Measurements from ENCODE around the gene USP32. TPM values are rescaled to one million over a fixed set of nuclear protein-coding genes. Genes with fewer than 3 reads are reported as not detected.

The USP32 gene
- total RNA-seq, 4 donors from 2014 or later = 56.3 to 72.0 (median 60.9) TPM

DNA sequence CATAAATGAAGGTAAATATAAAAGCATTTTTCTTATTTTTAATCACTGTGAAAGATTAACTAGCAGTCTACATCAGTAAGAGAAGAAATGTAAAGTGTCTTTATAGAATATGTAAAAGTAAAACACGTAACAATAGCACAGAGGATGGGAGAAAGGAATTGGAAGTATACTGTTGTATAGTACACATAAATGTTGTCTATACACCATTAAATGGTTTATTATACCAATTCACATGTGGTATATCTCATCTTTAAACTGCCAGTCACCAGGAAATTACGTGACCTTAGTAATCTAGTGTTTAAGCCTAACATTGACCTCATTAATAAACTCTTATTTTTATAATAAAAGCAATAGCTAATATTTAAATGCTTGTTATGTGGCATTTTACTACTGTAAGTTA lies 87.4 kb downstream of the USP32 start:
- intact Hi-C loops (cut with DNase I; ENCODE audit: low total_unique reads) = no loop called here
- WGBS, 2 donors = 93 to 96% methylated on average over 2 of the region's 2 CpGs
- TF ChIP-seq, protein P1, sequence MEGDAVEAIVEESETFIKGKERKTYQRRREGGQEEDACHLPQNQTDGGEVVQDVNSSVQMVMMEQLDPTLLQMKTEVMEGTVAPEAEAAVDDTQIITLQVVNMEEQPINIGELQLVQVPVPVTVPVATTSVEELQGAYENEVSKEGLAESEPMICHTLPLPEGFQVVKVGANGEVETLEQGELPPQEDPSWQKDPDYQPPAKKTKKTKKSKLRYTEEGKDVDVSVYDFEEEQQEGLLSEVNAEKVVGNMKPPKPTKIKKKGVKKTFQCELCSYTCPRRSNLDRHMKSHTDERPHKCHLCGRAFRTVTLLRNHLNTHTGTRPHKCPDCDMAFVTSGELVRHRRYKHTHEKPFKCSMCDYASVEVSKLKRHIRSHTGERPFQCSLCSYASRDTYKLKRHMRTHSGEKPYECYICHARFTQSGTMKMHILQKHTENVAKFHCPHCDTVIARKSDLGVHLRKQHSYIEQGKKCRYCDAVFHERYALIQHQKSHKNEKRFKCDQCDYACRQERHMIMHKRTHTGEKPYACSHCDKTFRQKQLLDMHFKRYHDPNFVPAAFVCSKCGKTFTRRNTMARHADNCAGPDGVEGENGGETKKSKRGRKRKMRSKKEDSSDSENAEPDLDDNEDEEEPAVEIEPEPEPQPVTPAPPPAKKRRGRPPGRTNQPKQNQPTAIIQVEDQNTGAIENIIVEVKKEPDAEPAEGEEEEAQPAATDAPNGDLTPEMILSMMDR (IDR thresholded peaks at IDR 0.05) = no peak
- TF ChIP-seq POLR2A (IDR thresholded peaks at IDR 0.05) = no peak
- no peak for DNase-seq (ENCODE audit: low spot score in 2 of 2)
- no peak overlapping the region for H3K4me3 ChIP-seq (ENCODE audit: low read depth, poor library complexity, severe bottlenecking)

DNA sequence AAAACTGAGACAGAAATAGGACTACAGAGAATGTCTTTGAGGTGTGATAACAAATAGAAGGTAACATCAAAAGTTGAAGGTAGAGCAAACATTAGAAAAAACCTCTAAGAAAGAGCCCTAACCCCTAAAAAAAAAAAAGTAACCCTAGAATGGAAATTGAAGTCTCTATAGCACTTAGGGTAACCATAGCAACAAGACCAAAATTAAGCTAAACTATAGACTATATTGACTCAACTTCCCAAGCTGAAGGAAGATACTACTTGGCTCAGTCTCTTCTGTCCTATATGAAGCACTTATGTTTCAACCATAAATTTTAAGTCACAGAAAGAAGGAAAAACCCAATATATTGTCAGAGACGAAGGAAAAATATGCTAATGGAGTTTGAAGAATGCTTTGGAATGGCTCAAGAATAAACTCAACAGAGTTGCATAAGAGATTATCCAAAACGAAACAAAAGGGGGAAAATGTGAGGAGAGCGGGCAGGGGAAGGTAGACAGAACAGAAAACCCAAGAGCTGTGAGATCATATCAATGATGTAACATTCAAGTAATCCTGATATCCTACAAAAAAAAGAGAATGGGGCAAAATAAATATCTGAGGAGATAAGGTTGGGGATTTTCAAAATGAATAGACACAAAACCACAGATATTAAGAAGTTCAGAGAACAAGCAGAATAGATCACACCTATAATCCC lies 88.4 kb downstream of the USP32 start:
- 93 to 96% methylated on average over 3 of the region's 3 CpGs for WGBS, 2 donors
- DNase-seq (ENCODE audit: low spot score in 2 of 2) = no peak
- TF ChIP-seq, protein P1 (IDR thresholded peaks at IDR 0.05) = no peak
- no peak for TF ChIP-seq POLR2A (IDR thresholded peaks at IDR 0.05)
- no peak overlapping the region for H3K4me3 ChIP-seq (ENCODE audit: low read depth, poor library complexity, severe bottlenecking)
- intact Hi-C loops (cut with DNase I; ENCODE audit: low total_unique reads) = no loop called here

DNA sequence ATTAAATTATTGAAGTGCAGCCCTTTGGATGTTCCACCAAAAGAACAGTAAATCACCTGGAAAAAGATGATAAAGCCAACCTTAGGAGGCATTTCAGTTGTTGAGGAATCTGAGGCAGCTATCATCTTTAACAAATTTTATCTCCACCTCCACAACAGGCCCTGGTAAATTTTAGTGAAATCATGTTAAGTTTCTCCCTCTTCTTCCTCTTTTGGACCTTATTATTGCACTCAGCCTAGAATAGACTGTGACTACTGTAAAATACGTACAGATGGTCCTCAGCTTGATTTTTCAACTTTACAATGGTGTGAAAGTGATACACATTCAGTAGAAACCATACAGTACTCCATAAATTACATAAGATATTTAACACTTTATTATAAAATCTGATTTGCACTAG lies 90.3 kb downstream of the USP32 start:
- 86 to 88% methylated on average over 1 of the region's 1 CpG for WGBS, 2 donors
- H3K4me3 ChIP-seq (ENCODE audit: low read depth, poor library complexity, severe bottlenecking) = no peak overlapping the region
- DNase-seq (ENCODE audit: low spot score in 2 of 2) = no peak
- TF ChIP-seq POLR2A (IDR thresholded peaks at IDR 0.05) = no peak
- TF ChIP-seq, protein P1 (IDR thresholded peaks at IDR 0.05) = no peak
- intact Hi-C loops (cut with DNase I; ENCODE audit: low total_unique reads) = no loop called here

DNA sequence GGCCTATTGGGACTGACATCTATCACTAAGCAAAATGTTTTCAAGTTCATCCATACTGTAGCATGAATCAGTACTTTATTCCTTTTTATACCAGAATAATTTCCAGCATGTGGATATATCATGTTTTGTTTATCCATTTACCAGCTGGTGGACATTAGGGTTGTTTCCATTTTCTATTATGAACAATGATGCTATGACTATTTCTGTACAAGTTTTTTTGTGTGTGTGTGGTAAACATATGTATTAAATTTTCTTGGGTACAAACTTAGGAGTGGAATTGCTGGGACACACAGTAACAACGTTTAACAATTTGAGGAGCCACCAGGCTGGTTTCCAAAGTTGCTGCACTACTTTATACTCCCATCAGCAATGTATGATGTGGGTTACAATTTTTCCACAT lies 91.0 kb downstream of the USP32 start:
- intact Hi-C loops (cut with DNase I; ENCODE audit: low total_unique reads) = no loop called here
- H3K4me3 ChIP-seq (ENCODE audit: low read depth, poor library complexity, severe bottlenecking) = no peak overlapping the region
- no peak for DNase-seq (ENCODE audit: low spot score in 2 of 2)
- 46 to 64% methylated on average over 1 of the region's 1 CpG for WGBS, 2 donors
- TF ChIP-seq POLR2A (IDR thresholded peaks at IDR 0.05) = no peak
- TF ChIP-seq, protein P1 (IDR thresholded peaks at IDR 0.05) = no peak

DNA sequence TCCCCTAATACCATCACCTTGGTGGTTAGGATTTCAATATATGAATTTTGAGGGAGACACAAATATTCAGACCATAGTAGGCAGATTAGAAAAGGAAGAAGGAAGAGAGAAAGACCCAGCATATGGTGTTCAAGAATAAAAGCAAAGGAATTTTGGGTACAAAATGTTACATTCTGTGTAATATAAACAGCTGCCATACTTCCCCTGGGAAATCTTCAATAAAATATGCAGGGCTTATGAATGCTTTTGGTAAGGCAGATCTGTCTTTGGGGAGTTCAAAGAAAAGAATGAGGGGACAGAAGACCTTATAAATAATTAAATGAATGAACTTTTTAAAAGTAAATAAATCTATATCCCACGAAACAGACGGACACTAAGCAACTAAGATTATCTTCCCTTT lies 91.9 kb downstream of the USP32 start:
- no peak for DNase-seq (ENCODE audit: low spot score in 2 of 2)
- intact Hi-C loops (cut with DNase I; ENCODE audit: low total_unique reads) = no loop called here
- H3K4me3 ChIP-seq (ENCODE audit: low read depth, poor library complexity, severe bottlenecking) = no peak overlapping the region
- WGBS, 2 donors = 87 to 90% methylated on average over 2 of the region's 2 CpGs
- no peak for TF ChIP-seq POLR2A (IDR thresholded peaks at IDR 0.05)
- TF ChIP-seq, protein P1 (IDR thresholded peaks at IDR 0.05) = no peak
